HG02840 (cell line): Measurements from ENCODE around the gene MICA.
"Not testable (repeated sequence)": the region's sequence is repeated elsewhere in the genome, so short reads cannot be mapped to it uniquely, and the experiment has no call there.

ENCODE experiments used
- ATAC-seq: cut with Tn5 transposase; IDR thresholded peaks from one replicate; pipeline ENCODE4 v1.9.1; 2021; ENCODE audit warnings: mild to moderate bottlenecking, moderate library complexity, moderate number of reproducible peaks; ENCODE audit not compliant: unreplicated experiment, low FRiP score

Gene MICA

DNA sequence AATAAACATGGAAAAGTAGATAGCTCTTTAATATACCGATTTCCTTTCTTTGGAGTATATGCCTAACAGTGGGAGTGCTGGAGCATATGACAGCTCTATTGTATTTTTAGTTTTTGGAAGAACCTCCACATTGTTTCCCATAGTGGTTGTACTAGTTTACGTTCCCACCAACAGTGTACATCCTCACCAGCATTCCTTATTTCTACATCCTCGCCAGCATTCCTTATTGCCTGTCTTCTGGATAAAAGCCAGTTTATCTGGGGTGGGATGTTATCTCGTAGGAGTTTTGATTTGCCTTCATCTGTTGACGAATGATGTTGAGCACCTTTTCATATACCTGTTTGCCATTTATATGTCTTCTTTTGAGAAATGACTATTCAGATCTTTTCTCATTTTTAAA is 2.6 kb downstream of the MICA start:
- ATAC-seq: no peak

DNA sequence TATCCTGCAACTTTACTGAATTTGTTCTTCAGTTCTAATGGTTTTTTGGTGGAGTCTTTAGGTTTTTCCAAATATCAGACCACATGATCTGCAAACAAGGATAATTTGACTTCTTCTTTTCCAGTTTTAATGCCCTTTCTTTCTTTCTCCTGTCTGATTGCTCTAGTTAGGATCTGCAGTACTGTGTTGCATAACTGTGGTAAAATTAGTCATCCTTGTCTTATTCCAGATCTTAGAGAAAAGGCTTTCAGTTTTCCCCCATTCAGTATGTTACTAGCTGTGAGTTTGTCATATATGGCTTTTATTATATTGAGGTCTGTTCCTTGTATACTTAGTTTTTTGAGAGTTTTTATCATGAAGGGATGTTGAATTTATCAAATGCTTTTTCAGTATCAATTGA is 4.3 kb downstream of the MICA start:
- ATAC-seq: no peak

DNA sequence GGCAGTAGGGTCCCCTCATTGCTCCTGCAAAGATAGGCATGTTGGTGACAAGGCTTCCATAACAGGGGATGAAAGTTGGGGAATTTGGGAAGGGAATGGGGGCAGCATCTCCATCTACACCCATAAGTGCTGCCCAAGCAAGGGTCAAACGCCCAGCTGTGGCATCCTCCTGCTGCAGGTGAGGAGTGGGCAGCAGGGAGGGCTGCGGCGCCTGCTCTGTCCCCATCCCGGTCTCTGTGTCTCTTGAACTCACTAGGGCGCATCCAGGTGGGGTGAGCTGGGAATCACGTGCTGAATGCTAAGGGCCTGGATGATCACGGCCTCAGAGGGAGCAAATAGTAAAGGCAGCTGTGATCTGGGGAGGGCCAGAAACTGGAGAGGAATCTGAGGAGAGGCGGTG is 9.1 kb downstream of the MICA start:
- ATAC-seq: no peak

DNA sequence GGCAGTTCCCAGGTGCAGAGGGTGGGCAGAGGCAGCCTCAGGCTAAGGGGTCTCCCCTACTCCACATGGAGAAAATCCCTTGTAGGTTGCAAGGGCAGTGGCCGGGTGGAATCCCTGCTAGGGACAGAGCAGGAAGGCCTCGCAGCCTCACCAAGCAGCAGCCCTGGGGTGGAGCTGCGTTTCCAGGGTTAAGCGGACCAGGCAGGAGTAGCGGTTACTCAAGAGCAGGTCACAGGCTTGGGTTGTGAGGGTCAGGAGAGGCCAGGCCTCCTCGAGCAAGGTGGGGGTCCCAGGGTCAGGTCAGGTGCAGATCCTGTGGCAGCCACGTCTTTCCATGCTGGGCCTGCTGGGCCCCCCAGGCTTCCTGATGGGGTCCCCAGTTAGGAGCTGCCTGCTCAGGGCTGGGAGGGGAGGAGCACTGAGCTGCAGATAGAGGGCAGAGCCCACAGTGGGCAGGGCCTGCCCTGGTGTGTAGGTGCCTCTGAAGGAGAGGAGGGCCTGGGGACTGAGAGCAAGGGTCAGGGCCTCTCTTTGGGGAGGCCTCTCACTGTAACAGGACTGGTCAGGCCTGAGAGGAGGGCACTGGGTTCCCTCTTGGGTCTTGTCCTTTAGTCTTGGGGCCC is 10.9 kb downstream of the MICA start:
- ATAC-seq: not testable (repeated sequence)

DNA sequence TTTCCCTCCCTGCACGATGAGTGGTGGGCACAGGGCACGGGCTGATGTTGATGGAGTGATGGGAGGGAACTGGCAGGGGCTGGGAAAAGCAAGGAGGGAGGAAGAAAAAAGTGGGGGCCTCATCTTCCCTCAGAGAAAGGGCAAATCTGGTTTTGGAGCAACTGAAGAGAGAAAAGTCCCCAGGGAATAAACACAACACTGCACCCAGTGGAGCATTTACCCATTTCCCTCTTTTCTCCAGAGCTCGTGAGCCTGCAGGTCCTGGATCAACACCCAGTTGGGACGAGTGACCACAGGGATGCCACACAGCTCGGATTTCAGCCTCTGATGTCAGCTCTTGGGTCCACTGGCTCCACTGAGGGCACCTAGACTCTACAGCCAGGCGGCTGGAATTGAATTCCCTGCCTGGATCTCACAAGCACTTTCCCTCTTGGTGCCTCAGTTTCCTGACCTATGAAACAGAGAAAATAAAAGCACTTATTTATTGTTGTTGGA is 11.4 kb downstream of the MICA start:
- ATAC-seq: no peak

DNA sequence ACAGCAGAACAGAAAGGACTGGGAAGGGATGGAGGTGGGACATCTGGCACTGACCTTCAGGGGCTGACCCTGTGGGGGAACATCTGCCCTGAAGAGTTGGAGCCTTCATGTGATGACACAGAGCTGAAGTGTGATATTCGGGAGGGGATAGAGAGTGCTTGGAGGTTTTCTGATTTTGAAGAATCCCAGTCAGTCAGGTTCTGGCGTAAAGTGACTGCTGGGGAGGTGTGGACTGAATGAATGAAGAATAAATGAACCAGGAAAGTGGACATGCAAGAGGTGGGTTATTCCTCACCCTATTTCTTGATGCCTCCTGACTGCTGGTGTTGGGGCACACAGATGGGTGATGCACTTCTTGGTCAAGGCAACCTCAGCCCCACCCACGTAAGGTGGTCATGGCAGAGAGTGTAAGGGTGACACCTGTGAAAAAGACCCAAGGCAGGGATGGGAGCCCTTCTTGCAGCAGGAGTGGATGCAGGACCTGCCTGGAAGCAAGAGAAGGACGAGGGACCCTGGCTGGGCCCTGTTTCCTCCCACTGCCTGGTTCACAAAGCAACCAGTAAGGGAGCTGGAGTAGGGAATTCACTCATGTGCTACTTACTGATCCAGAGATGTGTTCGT is 13.1 kb downstream of the MICA start:
- no peak for ATAC-seq

DNA sequence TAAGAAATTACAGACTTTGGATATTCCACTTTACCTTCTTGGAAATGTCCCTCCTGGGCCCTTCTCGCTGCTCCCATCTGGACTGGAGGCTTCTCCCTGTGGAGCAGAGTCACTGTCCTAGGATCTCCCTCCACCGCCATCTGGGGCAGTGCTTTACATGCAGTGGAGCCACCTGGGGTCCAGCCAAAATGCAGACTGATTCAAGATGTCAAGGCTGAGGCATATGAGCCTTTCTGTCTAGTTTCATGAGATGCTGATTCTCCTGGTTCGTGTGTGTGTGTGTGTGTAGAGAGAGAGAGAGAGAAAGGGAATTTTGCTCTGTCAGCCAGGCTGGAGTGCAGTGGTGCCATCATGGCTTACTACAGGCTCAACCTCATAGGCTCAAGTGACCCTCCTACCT is 14.9 kb downstream of the MICA start:
- no peak for ATAC-seq

DNA sequence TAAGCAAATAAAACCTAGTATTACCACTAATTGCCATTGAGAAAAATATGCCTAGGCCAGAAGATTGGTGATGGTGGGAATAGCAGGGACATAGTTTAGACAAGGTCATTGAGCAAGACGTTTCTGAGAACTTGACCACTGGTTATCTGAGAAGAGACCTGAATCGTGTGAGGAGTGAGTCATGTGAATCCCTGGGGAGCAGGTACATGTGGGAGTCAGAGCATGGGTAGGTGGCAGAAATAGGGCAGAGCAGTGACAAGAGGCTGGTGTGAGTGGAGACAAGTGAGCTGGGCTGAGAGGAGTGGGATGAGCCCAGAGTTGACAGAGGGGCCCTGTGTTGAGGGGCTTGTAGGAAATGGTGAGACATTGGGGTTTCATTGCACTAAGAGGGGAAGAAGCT is 16.4 kb downstream of the MICA start:
- ATAC-seq: no peak

DNA sequence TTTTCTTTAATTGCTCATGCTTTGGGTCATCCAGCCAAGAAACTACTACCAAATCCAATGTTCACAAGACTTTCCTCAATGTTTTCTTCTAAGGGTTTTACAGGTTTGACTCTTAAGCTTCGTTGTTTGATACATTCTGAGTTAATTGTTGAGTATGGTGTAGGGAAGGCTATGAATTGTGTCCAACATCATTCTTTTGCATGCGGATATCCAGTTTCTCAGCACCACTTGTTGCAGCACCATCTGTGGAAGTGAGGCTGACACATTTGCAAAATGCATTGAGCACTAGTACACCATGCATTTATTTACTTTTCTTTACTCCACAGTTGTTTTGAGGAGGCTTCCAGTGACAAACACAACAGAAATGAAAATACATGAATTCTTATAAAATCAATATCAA is 17.2 kb downstream of the MICA start:
- no peak for ATAC-seq

DNA sequence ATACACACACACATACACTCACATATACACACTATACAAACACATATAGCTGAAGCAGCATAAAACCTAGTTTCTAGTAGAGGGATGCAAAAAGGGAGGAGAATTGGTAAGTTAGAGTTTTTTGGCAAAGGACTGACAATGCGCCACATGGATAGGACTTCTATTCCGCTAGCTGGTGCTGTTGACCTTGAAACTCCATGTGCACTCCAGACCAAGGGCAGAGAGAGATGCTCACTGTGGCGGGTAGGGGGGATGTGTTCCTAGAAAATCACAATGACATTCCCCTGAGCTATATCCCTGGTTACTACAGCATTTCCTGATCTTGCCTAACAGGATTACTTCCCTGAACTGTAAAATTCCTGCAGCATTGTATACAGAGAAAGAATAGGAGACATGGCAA is 19.2 kb downstream of the MICA start:
- ATAC-seq: no peak

DNA sequence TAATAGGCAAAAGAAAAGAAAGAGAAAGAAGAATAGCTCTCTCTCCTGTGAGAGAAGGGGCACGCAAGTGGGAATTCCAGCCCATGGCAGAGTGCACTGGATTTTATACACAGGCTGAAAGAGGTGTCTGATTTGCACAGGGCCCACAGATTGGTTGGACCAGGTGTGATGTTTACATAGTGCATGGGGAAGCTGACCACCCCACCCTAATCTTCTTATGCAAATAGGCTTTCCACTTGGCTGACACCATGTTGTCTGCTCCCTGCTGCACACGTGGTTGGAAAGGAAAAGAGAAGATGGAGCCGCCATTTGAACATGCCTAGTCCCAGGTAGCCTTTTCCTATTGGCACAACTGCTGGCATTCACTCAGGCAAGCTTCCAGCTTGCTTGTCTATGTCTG is 20.2 kb downstream of the MICA start:
- ATAC-seq: no peak

DNA sequence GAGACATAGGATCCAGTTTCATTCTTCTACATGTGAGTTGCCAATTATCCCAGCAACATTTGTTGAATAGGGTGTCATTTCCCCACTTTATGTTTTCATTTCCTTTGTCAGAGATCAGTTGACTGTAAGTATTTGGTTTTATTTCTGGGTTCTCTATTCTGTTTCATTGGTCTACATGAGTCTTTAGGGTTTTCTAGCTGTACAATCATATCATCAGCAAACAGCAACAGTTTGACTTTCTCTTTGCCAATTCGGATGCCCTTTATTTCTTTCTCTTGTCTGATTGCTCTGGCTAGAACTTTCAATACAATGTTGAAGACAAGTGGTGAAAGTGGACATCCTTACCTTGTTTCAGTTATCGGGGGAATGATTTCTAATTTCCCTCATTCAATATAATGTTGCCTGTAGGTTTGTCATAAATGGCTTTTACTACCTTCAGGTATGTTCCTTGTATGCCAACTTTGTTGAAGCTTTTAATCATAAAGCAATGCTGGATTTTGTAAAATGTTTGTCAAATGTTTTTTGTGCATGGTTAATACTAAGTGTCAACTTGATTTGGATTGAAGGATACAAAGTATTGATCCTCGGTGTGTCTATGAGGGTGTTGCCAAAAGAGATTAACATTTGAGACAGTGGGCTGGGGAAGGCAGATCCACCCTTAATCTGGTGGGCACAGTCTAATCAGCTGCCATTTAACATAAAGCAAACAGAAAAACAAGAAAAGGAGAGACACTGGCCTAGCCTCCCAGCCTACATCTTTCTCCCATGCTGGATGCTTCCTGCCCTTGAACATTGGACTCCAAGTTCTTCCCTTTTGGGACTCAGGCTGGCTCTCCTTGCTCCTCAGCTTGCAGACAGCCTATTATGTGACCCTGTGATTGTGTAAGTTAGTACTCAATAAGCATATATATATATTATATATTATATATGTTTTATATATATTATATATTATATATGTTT is 23.3 kb downstream of the MICA start:
- no peak for ATAC-seq

DNA sequence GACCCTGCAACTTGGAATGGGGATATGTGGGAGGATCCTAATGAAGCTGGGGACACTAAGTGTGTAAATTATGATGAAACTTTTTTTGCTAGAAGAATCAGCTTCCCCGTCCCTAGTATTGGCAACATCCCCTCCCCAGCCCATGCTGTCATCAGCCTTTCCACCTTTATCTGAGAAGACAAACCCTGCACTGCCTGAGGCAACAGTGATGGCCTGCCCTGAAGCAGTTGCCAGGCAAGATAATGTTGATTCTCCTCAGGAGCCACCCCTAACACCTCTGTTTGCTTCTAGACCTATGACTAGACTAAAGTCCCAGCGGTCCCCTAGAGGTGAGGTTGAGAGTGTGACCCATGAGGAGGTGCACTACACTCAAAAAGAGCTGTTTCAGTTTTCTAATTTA is 27.1 kb downstream of the MICA start:
- ATAC-seq: no peak

DNA sequence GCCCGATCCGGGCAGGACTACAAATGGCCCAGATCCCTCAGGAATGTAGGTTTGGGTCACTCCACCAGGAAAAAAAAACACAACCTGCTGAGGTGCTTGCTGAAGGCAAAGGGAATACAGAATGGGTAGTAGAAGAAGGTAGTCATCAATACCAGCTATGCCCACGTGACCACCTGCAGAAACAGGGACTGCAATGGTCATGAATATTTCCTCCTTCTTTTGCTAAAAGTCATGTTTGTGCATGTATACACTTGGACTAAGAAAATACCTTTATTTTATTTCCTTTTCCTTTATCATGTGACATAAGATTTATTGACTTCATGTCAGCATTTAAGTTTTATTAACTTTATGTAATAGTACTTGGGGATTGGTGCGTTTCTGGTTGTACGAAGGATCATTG is 31.7 kb downstream of the MICA start:
- ATAC-seq: not testable (repeated sequence)

DNA sequence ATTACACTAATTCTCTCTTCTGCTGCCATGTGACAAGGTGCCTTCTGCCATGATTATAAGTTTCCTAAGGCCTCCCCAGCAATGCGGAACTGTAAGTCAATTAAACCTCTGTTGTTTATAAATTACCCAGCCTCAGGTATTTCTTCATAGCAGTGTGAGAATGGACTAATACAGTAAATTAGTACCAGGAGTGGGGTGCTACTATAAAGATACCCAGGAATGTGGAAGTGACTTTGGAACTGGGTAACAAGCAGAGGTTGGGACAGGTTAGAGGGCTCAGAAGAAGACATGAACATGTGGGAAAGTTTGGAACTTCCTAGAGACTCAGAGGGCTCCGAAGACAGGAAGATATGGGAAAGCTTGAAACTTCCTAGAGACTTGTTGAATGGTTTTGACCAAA is 34.8 kb downstream of the MICA start:
- no peak for ATAC-seq

DNA sequence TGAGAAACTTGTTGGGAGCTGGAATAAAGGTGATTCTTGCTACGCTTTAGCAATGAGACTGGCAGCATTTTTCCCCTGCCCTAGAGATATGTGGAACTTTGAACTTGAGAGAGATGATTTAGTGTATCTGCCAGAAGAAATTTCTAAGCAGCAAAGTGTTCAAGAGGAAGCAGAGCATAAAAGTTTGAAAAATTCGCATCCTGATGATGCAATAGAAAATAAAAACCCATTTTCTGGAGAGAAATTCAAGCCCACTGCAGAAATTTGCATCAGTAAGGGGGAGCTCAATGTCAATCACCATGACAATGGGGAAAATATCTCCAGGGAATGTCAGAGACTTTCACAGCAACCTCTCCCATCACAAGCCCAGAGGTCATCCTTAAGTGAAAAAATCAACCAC is 35.3 kb downstream of the MICA start:
- ATAC-seq: no peak

DNA sequence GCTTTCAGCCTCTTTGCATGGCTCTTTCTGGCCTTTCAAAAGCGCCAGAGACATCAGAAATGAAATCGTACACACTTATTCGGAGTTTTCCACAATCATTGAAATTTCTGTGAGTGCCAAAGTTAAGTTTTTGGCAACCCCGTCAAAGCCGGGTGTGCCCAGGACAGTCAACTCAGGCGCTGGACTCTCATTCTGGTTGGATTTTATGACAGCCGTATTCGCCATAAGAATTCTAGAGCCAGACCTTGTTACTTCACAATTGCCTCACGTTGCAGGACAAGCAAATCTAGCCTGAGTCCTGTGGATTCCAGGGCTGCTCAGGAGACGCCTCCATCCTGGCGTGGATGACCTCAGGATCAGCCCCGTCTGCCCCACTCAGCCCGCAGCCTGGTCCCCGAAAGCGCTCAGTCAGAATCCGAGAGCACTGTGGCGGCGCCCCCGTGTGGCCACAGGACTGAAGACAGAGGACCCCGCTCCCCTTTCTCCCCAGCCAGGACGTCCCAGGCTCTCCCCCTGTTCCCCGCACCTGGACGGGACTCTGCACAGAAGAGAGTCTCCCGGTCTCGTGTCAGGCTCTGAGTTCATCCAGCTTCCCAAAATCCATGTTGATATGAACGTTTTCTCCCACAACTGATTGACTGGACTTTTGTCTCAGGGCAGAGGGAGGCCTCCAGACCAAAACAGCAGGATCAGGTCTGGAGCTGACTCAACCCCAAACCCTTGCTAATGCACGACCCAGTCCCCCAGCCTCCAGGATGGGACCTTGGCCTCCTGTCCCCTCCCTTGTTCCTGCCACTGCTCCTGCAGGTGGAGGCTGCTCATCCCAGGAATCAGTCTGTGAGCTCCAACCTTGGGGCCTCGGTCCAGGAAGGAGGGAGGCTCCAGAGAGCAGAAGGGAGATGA is 38.2 kb downstream of the MICA start:
- no peak for ATAC-seq

DNA sequence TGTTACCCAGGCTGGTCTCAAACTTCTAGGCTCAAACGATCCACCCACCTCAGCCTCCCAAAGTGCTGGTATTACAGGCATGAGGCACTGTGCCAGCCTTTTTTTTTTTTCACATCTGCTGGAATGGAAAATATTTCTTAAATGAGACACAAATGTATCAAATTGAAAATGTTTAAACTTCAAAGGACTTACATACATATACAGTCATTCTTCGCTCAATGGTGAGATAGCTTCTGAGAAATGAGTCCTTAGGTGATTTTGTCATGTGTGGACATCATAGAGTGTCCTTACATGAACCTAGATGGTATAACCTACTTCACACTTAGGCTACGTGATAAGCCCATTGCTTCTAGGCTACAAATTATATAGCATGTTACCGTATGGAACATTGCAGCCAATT is 43.1 kb downstream of the MICA start:
- ATAC-seq: no peak

DNA sequence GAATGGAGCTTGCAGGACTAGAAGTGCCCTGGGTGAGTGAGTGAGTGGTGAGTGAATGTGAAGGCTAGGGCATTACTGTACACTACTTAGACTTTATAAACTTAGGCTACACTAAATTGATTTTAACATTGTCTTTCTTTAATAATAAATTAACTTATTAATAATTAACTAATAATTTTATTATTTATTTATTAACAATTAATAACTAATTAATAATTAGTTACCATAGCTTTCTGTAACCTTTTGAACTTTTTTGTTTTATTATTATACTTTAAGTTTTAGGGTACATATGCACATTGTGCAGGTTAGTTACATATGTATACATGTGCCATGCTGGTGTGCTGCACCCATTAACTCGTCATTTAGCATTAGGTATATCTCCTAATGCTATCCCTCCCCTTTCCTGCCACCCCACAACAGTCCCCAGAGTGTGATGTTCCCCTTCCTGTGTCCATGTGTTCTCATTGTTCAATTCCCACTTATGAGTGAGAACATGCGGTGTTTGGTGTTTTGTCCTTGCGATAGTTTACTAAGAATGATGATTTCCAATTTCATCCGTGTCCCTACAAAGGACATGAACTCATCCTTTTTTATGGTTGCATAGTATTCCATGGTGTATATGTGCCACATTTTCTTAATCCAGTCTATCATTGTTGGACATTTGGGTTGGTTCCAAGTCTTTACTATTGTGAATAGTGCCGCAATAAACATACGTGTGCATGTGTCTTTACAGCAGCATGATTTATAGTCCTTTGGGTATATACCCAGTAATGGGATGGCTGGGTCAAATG is 43.8 kb downstream of the MICA start:
- ATAC-seq: not testable (repeated sequence)

DNA sequence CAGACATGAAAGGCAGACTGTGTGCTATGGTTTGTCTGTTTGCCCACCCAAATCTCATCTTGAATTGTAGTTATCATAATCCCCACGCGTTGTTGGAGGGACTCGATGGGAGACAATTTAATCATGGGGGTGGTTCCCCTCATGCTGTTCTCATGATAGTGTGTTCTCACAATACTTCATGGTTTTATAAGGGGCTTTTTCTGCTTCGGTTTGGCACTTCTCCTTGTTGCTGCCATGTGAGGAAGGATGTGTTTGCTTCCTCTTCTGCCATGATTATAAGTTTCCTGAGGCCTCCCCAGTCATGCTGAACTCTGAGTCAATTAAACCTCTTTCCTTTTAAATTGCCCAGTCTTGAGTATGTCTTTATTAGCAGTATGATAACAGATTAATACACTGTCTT is 47.4 kb downstream of the MICA start:
- ATAC-seq: no peak
